DMS 273 (cell line): Measurements from ENCODE around the gene PIM2.
"Not testable (repeated sequence)": the region's sequence is repeated elsewhere in the genome, so short reads cannot be mapped to it uniquely, and the experiment has no call there.

Source experiments
- DNase-seq: peaks from one replicate; lab custom pipeline; 2025; ENCODE audit not compliant: unreplicated experiment; lab: John Stamatoyannopoulos, UW

The PIM2 gene

GRCh38 chrX:48876944-48877343 lies 41.9 kb downstream of the PIM2 start:
- not testable (repeated sequence) for DNase-seq

GRCh38 chrX:48872017-48872416 lies 46.8 kb downstream of the PIM2 start:
- DNase-seq: not testable (repeated sequence)

GRCh38 chrX:48864210-48864609 lies 54.6 kb downstream of the PIM2 start:
- no peak for DNase-seq
